ENCODE measurements around the gene ZBTB4.
"Not testable (repeated sequence)": the region's sequence is repeated elsewhere in the genome, so short reads cannot be mapped to it uniquely, and the experiment has no call there.

The ZBTB4 gene

DNA sequence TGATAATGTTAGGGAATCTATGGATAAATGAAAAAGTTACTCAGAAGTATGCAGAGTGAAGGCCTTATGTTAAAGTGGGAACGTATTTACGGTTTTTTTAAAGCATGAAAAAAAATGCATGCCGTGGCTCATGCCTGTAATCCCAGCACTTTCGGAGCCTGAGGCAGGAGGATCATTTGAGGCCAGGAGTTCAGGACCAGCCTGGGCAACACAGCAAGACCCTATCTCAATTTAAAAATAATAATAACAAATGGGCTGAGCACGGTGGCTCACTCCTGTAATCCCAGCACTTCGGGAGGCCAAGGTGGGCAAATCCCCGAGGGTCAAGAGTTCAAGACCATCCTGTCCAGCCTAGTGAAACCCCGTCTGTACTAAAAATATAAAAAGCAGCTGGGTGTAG lies 10.7 kb upstream of the ZBTB4 start:
- no peak for DNase-seq

DNA sequence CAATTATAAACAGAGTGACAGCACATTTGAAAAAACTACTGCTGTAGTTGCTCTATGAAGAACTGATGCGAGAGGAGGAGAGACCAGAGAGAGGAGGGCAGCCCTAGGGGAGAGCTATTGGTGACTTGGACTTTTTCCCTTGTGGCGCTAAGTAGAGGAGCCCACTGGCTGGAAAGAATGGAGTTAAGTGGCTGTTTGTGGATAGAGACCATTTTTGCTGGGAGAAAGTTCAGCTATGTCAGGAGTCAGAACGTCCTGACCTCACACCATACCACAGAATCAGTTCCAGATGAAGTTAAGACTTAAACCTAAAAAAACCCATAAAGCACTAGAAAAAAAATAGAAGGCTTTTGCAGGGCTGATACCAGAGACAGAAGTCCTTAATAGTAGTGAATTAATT lies 6.8 kb upstream of the ZBTB4 start:
- DNase-seq, result no peak

DNA sequence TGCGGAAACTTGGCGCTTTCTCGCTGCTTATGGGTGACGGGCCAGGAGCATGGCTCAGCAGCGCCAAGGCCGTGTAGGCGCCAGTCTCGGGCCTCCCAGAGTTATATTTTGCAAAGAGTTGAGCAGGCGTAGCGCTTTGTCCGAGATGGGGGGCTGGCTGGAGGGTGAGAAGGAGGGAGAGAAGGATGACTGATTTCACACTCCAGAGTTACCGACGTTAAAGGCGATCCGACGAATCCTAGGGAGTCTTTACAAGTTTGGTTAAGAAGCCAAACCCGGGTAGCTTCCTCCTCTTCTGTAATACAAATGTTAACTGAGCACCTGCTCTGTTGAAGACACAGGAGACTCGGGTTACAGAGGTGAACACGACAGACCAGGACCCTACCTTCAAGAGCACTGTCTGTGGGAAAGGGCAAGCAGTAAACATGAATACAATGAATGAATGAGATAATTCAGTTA lies 5.5 kb upstream of the ZBTB4 start:
- no peak for DNase-seq

DNA sequence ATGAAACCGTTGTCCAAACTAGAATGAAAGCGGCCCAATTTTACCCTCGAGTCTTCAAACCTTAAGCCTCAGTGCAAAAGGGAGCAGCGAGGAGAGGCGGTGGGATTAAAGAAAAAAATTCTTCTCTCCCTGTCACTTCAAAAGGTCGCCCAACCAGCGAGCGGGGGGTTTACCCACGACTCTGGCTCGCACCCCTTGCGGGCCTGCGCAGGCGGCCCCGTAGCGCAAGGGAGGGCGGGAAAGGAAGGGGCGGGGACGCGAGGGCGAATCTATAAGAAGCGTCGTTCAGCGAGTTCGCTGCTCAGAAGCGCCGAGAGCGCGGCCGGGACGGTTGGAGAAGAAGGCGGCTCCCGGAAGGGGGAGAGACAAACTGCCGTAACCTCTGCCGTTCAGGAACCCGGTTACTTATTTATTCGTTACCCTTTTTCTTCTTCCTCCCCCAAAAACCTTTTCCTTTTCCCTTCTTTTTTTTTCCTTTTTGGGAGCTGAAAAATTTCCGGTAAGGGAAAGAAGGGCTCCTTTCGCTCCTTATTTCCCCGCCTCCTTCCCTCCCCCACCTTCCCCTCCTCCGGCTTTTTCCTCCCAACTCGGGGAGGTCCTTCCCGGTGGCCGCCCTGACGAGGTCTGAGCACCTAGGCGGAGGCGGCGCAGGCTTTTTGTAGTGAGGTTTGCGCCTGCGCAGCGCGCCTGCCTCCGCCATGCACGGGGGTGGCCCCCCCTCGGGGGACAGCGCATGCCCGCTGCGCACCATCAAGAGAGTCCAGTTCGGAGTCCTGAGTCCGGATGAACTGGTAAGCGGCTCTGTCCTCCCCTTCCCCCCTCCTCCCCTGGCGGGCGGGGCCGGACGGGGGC lies 4.9 kb upstream of the ZBTB4 start, which contains the start of gene POLR2A:
TSS of gene POLR2A (plus strand) at position 300 of the 852 bp plus-strand sequence.
- DNase-seq, result peak; percentile 99

GRCh38 chr17:7483255-7484066 lies 4.0 kb upstream of the ZBTB4 start:
- DNase-seq, result peak; percentile 94

DNA sequence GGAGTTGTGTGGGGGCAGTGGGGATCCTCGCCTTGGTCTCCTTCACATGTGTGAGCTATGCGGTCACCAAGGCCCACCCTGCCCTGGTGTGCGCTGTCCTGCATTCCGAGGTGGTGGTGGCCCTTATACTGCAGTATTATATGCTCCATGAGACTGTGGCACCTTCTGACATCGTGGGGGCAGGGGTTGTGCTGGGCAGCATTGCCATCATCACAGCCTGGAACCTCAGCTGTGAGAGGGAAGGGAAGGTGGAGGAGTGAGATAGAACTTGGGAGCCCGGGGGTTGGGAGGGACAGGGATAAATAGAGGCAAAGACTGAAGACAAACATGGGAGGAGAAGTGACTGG lies 3.3 kb upstream of the ZBTB4 start:
- DNase-seq, result not testable (repeated sequence)

DNA sequence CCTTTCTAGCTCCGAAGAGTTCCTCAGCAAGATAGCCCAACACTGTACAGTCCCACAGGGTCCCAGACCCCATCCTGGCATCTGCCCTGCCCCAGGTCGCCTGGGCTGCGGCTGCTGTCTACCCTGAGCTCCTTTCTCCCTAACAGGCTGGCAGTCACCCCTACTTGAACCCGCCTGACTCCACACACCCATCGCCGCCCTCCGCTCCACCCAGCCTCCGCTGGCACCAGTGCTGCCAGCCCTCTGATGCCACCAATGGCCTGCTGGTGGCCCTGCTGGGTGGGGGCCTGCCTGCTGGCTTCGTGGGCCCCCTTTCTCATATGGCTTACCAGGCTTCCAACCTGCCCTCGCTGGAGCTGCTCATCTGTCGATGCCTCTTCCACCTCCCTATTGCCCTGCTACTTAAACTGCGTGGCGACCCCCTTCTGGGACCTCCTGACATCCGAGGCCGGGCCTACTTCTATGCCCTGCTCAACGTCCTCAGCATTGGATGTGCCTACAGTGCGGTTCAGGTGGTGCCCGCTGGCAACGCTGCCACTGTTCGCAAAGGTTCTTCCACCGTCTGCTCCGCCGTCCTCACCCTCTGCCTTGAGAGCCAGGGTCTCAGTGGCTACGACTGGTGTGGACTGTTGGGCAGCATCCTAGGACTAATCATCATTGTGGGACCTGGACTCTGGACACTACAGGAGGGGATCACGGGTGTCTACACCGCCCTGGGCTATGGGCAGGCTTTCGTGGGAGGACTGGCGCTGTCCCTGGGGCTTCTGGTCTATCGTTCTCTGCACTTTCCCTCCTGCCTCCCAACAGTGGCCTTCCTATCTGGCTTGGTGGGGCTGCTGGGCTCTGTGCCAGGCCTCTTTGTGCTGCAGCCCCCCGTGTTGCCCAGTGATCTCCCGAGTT lies 2.7 kb upstream of the ZBTB4 start:
- DNase-seq, result not testable (repeated sequence)

DNA sequence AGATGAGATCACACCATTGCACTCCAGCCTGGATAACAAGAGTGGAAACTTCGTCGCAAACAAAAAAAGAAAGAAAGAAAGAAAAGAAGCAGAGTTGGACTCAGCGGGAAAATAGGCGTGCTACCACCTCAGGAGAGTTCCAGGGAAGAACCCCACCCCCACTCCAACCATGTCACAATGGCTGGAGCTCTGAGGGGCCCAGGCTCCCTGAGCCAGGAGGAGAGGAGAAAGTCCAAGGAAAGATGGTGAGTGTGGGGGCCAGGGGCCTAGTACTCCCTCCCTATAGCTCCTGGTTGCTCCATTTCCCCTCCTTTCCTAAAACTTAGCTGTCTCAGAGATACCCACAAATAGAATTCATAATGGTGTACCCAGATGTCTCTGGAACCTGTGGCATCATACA lies 1.8 kb upstream of the ZBTB4 start, which contains the start of gene SLC35G6:
TSS of gene SLC35G6 (plus strand) at position 172 of the 400 bp plus-strand sequence. CDS start at position 243, 71 bp downstream.
- DNase-seq, result not testable (repeated sequence)

- no peak for DNase-seq
Observed at GRCh38 chr17:7480089-7480384, 606 bp upstream of the ZBTB4 start.

GRCh38 chr17:7478276-7479212 lies 887 bp downstream of the ZBTB4 start:
- DNase-seq, result peak; percentile 78

GRCh38 chr17:7477392-7478275 lies 1.8 kb downstream of the ZBTB4 start:
- DNase-seq, result peak; percentile 60

DNA sequence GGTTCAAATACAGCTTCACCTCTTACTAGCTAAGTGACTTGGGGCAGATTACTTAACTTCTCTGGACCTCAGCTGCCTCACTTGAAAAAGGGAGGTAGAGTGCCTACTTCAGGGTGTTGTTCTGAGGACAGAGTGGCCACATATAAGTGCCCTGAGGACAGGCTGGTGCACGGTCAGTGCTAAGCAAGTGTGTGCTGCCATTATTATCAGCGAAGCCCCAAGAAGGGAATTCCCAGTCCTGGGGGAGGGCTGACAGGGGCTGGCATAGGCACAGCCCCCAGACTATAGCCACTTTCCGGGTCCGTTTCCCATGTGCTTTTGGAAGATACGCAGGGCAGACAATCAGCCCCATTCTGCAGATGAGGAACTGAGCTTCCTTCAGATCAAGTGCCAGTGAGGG lies 2.5 kb downstream of the ZBTB4 start:
- no peak for DNase-seq

DNA sequence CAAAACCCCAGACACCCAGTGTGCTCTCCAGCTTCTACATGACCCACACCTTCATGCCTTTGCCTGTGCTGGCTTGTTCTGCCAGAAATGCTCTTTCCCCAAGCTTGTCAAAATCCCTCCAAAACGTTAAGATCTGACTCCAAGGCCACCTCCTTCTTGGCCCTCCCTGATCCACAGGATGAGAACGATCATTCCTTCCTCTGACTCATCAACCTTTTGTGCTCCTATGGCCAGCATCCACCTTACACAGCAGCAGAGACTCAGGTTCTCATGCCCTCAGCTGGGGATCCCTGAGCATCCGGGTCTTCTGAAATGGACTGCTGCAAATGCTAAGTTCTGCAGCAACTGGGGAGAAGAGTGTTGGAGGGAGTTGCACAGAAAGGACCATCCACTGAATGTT lies 2.9 kb downstream of the ZBTB4 start:
- no peak for DNase-seq

- no peak for DNase-seq
Observed at GRCh38 chr17:7475764-7476422, 3.5 kb downstream of the ZBTB4 start.

DNA sequence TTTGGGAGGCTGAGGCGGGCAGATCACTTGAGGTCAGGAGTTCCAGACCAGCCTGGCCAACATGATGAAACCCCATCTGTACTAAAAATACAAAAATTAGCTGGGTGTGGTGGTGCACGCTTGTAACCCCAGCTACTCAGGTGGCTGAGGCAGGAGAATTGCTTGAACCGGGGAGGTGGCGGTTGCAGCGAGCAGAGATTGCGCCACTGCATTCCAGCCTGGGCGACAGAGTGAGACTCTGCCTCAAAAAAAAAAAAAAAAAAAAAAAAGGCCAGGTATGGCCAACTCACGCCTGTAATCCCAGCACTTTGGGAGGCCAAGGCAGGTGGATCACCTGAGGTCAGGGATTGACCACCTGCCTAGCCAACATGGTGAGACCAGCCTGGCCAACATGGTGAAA lies 4.7 kb downstream of the ZBTB4 start:
- not testable (repeated sequence) for DNase-seq

DNA sequence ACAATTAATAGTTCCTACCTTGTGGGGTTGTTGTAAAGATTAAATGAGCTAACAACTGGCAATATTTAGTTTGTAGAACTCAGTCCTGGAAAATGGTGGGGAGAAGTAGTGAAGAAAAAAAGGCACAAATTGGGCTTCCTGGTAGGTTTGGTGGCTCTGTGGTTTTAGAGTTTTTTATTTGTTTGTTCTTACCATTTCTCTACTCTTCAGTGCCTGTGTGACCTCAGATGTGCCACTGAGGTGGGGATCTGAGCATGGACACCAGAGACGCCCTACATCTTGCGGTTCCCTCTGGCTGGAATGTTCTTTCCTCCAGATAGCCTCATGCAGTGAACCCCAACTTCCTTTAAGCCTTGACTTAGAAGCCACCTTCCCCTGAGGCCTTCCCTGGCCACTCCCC lies 7.7 kb downstream of the ZBTB4 start:
- no peak for DNase-seq

GRCh38 chr17:7470457-7470973 lies 8.9 kb downstream of the ZBTB4 start:
- DNase-seq, result not testable (repeated sequence)

- not testable (repeated sequence) for DNase-seq
Observed at GRCh38 chr17:7469843-7470242, 9.6 kb downstream of the ZBTB4 start.

GRCh38 chr17:7468804-7469389 lies 10.5 kb downstream of the ZBTB4 start:
- no peak for DNase-seq

Data from activated T-cell treated with anti-CD3 and anti-CD28 coated beads, Interleukin-2, amount 50 U/mL, for 1 hour (primary cell).